ENCODE measurements around the gene SEMA3D.

GRCh38 chr7:85205754-85206153, 18.9 kb upstream of the SEMA3D start:
- no peak for TF ChIP-seq CTCF (IDR thresholded peaks at IDR 0.05)
- no peak for TF ChIP-seq POLR2A (IDR thresholded peaks at IDR 0.05)
